Forelimb muscle (tissue), 1 donor: ENCODE results near the gene KDM2B. TPM values are rescaled to one million over a fixed set of nuclear protein-coding genes. Genes with fewer than 3 reads are reported as not detected.

ENCODE experiments used
- DNase-seq: peaks from one replicate; pipeline ENCODE4 v3.0.0-alpha.2; 2013; ENCODE audit warnings: low read depth
- polyA plus RNA-seq: library from polyadenylated mRNA; unstranded; fragments of 120-200 nt; gene quantifications from one replicate; pipeline ENCODE4 v1.2.1, GENCODE V29; 2013; ENCODE audit not compliant: insufficient read length

Gene KDM2B
- polyA plus RNA-seq, 1 donor, result 22.1 TPM

DNA sequence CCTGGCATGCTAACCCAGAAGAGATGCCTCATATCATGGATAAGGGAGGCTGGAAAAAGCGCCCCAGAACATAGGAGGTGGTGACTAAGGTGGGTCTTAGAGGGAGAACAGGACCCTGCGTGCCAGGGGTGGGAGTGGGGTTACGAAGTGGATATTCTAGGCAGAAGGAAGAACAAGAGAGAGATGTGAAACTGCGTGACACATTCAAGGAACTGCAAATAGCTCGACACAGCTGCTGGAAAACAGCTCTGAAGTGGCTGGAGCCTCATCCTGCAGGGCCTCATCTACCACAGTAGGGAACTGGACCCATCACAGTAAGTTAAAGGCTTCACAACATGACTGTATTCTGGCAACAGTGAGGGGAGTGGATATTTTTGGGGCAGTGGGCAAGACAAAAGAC lies 119.8 kb downstream of the KDM2B start:
- DNase-seq, result no peak

DNA sequence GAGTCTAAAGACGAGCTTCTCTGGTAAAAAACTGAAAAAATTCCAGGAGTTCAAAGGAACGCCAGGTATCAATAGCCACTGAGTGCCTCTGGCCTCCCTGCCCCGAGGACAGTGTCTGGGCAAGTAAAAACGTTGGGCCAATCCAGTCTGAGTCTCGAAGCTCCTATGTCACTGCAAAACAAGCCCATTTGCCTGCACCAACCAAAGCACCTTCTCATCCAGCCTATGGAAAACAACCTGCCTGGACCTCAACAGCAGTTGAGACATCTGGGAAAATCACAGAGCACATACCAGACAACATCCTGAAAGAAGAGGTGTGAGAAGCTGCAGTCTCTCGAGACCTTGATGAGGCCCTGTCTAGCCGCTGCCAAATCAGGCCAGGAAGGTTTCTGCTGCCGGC lies 124.3 kb downstream of the KDM2B start:
- no peak for DNase-seq

DNA sequence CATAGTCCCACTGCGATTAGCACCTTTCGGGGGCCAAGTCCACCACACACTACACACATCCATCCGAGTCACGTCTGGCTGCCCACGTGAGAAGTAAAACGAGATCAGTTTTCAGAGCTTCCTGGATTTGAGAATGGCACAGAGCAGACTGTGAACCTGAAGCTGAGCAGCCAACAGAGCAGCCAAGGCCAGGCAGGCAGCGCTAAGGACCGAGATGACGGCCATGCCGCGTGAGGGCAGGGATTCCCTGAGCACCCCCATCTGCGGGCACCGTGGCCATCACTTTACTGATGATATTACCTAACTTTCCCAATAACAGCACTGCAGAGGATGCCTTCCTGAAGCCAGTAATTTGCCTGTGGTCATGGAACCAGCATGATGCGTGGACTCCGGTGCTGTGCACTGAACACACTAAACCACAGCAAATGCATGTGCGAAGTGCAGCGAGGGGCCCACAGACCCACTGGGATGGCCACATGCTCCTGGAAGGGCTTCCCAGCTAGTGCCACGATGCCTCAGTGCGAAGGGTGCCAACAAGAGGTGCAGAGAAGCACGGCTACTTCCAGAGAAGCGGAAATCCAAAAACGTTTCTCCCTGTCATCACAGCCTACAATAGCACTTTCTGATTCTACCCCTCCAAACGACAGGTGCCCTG lies 124.9 kb downstream of the KDM2B start:
- DNase-seq, result no peak

DNA sequence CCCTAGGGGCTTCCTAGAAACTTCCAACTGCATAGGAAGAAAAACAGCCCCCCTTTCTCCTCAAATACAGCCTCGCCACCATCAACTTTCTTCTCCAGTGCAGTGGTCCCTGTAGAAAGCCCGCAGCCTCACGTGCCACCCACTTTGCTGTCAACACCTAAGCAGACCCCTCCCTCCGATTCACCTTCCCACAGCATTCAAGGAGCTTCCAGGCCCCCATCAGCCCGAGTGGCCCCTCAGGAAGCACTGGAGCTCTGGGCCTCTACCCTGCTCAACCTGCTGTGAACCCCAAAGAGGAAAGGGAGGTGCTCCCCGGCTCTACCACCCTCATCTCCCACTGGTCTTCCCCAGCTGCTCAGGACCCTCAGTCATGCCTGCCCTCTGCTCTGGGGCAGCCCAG lies 125.9 kb downstream of the KDM2B start:
- DNase-seq, result no peak

DNA sequence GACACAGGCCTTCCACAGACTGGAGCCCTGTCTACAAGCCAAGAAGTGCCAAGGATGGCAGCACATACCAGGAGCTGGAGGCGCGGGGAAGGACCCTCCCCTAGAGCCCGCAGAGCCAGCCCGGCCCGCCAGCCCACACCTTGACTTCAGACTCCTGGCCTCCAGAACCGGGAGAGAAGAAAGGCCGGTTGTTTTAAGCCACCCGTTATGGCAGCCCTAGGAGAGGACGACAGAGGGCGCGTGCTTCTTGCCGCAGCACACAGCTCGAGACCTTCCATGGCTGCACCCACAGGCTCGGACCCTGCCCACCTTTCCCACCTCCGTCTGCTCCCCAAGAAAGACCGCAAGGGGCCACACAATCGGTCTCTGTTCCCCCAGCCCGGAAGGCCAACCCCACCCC lies 127.2 kb downstream of the KDM2B start:
- no peak for DNase-seq

DNA sequence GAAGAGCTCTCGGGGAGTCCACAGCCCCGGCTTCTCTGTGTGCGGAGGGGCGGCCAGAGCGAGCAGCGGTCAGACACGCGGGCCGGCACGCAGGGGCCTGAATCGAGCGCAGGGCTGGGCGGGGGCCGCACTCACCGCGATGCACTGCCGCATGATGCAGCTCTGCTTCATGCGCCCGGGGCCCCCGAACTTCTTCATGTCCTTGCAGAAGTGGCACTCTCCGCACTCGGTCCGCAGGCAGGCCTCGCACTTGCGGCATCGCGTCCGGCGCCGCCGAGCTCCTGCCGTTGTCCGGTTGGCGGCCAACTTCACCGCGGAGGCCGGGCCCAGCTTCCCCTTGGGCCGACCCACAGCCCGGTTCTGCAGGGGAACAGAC lies 127.8 kb downstream of the KDM2B start:
- no peak for DNase-seq

DNA sequence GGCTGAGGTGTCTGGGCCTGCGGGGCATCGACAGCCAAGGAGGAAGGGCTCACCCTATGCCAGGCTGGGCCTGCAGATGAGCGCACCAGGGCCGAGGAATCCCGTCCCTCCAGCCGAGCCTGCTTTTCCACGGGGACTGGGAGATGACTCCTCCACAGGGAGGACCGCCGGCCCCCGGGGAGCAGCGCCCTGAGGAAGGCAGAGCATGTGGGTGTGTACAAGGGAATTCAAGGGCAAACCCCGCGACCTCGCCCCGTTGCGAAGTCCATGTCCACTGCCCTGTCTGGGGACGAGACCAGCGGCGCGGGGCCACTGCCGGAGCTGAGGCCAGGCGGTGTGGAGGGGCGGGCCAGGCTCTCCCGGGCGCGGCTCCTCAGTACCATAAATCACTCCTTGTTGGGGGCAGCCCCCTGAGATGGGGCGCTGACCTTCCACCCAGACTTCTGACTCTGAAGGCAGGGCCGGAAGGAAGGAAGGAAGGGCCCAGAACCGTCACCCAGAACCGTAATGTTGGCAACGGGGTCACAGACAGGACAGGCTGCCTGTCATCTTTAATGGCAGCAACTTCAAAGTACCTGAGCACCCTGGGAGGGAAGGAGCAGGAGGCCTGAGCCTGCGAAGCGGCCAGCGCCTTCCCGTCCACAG lies 128.4 kb downstream of the KDM2B start:
- no peak for DNase-seq

DNA sequence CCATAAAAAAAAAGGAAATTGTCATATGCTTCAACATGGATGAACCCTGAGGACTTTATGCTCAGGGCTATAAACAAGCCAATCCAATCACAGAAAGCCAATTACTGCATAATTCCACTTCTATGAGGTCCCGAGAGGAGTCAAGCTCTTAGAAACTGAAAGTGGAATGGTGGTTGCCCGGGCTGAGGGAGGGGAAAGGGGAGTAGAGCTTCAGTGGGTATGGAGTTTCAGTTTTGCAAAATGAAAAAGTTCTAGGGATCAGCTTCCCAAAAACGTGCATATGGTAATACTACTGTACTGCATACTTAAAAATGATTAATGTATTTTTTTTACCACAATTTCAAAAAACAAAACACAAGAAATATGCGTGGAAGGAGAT lies 128.9 kb downstream of the KDM2B start:
- no peak for DNase-seq

DNA sequence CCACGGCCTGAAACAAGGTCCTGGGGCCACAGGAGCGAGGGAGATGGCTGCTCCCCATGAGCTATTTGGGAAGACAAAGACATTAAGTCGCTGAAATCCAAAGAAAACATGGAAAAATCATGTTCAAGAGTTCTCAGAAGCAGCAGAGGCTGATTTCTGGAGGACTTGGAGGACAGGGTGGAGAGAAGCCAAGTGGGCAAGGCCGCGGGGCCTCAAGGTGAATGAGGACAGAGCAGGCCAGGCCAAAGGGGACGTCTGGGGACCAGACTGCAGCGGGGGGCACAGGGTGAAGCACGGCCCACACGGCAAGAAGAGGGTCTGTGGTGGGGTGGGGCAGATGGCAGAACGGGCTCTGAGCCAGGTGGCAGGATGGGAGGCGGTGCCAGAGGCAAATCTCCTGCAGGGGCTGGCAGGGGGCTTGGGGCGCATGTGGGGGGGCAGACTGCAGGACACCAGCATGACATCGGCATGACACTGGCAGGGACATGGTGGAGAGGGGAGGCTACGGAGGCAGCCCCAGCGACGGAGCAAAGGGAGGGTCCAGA lies 132.0 kb downstream of the KDM2B start:
- no peak for DNase-seq

DNA sequence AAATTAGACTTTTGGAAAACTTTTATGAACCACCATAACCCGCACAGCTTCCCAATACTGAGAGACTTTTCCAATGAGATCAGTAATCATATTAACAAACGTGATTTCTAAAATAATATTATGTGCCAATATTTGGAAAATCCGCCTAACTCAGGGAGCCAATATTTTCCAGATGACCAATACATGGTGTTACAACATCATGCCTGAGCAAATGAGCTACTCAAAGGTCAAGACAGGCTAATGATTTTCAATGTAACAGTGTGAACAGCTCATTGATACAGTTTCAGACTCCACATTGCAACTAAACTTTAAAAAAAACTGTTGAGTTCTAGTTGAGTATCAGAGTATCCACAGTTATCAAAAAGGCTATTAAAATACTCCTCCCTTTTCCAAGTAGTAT lies 134.1 kb downstream of the KDM2B start:
- DNase-seq, result no peak

DNA sequence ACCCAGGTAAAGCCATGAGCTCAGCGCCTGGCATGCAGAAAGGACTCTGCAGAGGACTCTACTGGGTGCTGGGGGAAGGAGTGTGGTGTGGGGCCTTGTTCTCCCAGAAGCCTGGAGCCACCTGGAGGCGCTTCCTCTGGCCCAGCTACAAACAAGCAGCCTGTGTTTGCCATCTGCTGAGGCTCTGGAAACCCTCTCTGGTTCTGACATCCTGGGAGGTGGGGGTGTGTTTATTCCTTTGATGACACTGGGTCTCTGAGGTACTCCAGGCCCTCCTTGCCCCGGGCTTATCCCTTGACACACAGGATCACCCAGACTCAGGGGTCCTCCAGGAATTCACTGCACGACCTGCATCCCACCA lies 136.0 kb downstream of the KDM2B start:
- no peak for DNase-seq

DNA sequence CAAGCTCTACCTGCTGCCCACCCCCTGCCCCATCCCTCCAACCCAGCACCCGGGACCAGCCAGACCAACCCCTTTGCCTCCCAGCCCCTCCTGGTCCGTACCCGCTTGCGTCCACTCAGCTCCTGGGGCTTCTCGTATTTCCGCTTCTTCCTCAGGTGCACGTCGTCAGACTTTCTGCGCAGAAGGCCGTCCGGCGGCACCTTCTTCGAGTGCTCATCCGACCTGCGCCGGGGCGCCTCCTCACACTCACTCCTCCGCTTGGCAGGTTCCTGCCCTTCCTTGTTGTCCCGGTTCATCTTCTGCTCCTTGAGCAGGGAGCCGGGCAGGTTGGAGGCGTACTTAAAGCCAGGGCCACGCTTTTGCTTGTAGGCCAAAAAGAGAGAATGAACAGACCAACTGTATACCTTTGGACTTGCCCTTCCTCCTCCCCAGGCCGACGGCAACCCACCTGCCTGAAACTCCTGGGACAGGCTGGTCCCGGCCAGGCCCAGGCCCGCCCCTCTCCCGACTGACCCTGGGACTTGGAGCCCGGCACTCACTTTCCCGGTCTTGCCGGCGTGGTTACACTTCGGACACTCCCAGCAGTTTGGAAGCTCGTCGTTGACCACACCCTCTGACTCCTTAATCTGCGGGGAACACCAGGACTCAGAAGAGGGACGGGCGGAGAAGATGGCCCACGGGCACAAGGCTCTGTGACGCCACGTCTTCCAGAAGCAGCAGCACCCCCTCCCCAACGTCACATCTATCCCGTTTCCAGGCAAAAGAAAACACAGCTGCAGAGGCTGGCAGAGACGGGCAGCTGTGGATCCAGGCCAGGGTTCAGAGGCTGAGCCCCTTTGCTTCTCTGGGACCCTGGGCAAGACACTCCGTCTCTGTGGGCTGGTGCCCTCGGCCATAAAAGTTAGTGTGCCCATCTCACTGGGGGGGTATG lies 136.6 kb downstream of the KDM2B start:
- DNase-seq, result no peak

DNA sequence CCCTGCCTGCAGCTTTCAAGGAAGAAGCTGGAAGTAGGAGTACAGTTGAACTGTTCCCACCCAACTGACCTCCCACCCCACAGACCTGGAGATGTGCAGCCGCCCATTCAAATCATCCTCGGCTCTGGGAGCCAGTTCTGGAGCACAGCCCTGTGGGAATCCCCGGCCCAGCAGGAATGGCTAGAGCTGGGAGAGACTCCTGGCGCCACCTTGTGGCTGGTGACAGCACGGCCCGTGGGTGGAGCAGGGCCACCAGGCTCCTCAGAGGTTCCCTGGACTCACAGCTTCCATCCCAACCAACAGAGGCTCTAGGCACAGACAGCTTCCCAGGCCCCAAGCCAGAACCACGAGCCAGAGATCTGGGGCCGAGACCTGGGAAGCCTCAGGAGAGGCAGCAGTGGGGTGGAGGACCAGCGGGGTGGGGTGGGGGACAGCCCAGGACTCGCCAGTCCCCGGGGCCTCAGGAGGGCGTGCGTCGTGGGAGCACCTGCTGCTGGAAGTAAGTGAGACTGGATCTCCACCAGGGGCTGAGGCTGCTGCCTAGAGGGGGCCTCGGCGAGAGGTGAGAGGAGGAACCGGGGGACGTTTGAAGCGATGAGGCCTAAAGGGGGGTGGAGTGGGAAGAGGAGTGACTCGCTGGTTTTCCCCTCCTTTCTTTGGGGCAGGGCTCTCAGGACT lies 137.5 kb downstream of the KDM2B start:
- DNase-seq, result no peak

DNA sequence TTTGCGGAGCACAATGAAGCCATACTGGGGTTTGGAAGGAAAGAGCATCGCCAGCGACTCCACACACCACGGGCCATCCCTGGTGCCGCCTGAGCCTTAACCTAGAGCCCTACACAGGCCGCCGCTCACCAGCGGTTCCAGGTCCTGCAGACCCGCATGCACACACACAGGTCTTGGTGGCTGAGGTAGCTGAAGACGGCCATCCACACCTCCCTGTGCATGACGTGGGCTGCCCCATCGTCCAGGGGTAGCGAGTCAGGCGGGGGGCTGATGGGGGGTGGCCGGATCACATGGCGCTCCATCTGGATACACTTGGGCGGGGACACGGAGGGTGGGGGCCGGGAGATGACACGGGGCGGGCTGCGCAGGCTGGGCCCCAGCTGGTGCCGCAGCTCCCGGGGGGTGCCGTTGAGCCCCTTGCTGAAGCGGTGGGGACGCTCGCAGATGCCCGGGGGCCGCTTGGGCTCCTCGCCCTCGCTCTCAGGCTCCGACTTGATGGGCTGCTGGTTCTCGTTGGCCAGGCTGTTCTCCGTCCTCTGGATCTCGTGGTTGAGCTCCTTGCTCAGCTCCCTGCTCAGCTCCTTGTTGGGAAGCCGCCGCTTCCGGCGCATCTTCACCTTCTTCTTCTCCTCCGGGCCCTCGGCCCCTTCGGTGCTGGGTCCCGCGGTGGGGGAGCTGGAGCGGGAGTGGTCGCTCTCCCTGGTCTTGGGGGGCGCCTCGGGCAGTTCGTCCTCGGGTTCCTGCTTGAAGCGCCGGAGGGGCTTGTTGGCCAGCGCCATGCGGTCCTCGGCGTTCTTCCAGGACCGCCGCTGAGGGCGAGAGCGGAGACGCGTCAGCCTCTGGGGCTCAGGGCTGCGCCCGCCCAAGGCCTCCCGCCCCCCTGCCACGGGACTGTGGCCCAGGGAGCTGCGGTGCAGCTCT lies 138.5 kb downstream of the KDM2B start:
- no peak for DNase-seq

DNA sequence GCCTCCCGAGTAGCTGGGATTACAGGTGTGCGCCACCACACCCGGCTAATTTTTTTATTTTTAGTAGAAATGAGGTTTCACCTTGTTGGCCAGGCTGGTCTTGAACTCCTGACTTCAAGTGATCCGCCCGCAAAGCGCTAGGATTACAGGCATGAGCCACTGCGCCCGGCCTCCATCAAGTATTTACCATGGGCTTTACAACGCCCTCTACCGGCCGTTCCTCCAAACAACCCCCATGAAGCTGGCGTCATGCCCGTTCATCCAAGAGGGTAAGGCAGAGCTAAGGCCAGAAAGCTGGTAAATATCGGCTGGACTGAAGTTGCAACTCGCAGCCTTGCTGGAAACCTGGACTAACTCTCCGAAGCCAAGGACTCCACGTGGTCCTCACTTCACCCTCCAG lies 139.3 kb downstream of the KDM2B start:
- no peak for DNase-seq

DNA sequence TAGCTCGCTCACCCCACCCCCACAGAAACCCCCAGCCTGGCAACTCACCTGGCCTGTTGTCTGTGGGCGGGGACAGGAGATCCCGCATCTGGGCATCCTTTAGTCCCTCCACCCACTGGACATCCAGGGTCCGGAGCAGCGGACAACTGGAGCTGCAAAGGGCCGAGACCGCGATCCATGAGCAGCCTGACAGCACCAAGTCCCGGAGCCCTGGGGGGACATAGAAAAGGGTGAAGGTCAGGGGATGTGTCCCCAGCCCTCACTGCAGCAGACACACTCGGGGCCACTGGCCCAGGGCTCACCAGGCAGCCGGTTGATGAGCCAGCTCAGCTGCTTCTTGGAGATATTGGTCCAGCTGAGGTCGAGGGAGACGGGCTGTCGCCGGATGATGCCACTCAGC lies 140.1 kb downstream of the KDM2B start:
- no peak for DNase-seq

DNA sequence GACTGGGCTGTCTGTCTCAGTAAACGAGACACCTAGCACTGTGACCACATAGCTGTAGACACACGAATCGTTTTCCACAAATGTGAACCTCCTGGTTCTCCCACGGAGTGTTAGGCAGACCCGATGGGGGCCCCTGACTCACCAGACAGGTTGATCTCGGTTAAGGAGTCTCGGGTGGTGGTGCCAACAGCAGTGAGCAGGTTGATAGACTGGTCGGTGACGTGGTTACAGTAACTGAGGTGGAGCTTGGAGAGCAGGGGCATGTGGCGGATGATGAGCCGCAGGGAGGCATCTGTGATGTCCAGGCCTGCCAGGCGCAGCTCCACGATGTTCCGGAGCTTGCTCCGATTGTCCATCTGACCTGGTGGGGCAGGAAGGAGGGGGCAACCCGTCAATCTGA lies 141.1 kb downstream of the KDM2B start:
- no peak for DNase-seq

DNA sequence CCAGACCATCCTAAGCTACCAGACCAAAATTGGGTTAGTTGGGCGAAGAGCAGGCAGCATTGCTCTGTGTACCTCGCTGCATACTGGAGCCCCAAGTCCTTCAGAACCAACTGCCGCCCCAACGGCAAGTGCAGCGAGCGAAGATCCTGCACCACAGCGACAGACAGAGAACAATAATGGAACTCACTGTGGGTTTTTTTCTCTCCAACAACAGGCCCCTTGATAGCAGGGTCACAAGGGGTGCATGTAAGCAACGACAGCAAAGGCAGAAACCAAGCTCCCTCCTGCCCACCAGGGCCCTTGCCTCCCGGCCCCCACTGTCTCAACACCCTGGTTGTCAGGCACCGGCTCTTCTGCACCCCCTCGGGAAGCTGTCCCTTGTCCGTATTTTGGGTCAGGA lies 141.9 kb downstream of the KDM2B start:
- DNase-seq, result no peak

DNA sequence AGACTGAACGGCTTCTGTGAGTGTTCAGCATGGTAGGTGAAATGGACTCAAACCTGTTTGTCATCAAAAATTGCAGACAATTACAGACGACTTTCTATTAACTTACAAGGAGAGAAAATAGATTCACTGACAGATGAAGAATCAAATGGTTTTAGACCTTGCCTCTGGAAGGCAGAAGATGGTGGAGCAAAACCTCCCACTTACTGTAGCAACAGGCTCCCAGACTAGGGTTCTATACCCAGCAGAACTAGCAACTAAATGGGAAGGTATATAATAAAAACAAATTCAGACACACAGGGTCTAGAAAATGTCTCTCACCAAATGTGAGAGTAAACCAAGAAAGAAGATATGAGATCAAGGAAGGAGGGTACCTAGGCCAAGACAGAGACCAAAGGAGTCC lies 144.1 kb downstream of the KDM2B start:
- DNase-seq, result no peak

DNA sequence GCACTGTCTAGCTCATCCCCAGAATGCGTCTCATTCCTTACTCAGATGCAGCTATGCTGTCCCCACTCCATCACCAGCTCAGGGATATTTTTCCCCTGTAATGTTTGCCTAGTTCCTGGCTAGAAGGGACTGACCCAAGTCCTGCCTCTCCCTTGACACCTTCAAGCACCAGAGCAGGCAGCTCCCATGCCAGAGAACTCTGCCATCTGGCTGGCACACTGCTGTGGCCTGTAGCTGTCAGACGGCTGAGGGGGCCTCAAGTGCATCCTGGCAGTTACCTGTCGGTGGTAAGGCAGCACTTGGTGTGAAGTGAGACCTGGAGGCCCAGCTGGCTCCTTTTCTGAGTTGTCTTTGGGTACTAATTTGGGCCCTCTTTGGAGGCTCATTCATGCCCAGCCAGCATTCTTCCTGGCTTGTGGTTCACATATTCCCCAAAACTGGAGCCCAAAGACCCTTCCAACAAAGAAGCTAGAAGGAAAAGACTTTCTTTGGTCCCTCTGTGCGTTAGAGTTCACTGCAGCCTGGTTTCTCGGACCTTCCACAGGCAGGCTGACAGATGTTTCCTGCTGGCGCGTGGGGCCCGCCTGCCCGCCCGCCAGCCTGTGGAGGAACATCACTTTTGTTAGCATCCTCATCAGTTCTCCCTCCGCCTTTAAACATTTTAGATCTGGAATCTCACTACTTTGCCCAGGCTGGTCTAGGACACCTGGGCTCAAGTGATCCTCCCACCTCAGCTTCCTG lies 147.9 kb downstream of the KDM2B start:
- no peak for DNase-seq
